Left cardiac atrium (tissue), 4 donors: ENCODE results near the gene MYO7B. TPM values are rescaled to one million over a fixed set of nuclear protein-coding genes. Genes with fewer than 3 reads are reported as not detected.
A peak's percentile ranks its signal among the peaks of the same experiment; 100 is the strongest.

Experiments used
- ATAC-seq, 2 donors: fragments of 200-7000 bp; cut with Tn5 transposase; one replicate each; pipeline ENCODE4 v1.9.1; 2020; ENCODE audit warnings: mild to moderate bottlenecking in 2 of 2, moderate library complexity in 2 of 2
- DNase-seq: peaks from one replicate; pipeline ENCODE4 v3.0.0-alpha.2; 2020
- intact Hi-C, 2 donors: fragments of 100-400 bp; cut with DNase I; formaldehyde crosslinking; loops; one replicate each; pipeline versions ENCODE4 v1.14.1 to v1.15.1; 2022 to 2023
- total RNA-seq, 2 donors: library from RNA; stranded (reverse); fragmentation: NEBNext Ultra II Directional; extraction: Animal tissue kit (Norgen Biotek cat#: 25700); gene quantifications; one replicate each; pipeline ENCODE4 v1.2.1, GENCODE V29; 2021
- donor health status: DM: no; HTN: yes; CAD: no.
- donor health status: DM: no; HTN: yes; CAD: no; lungs with severe emphysema.
- donor health status: DM: yes; HTN: yes; CAD: no.
- donor health status: Dilated cardiomyopathy.

The MYO7B gene
- total RNA-seq, 2 donors from 2014 or later: 0.27 to 0.89 TPM

DNA sequence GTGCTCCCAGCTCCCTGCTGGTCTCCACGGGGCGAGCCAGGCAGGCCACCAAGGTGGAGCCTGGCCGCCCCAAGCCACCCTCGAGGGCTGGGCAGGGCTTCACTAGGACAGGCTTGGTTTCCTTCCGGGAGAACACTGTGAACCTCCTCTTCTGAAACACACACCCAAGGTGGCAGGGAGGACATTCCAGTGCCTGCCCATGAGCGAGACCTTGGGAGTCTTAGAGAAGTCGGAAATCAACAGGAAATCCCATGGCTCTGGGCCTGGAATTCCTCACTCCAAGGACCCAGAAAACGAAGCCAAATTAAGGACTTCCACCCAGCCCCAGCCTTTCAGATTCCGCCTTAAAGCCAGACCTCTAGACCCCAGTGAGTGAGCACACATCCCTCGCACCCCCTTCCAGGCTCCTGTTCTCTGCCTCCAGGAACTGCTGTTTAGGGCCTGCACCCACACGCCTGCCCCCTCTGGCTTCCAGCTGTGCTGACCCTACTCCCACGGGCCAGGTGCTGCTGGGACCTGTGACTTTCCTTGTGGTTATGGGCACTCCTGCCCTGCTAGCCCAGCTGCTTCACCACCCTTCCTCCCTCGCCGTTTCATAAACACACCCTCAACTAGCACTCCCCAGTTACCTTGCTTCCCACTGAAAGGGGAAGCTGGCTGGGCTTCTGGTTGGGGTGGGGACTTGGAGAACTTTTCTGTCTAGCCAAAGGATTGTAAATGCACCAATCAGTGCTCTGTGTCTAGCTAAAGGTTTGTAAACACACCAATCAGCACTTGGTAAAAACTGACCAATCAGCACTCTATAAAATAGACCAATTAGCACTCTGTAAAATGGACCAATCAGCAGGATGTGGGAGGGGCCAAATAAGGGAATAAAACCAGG is 124.2 kb downstream of the MYO7B start:
- DNase-seq: peak; percentile 82
- intact Hi-C loops: loop anchor here in 1 of 2 donors (10.0 kb wide), 1 partner anchor 145 kb away; no protein-coding TSS in a partner anchor
- peak; percentile 16 to 52 for ATAC-seq

DNA sequence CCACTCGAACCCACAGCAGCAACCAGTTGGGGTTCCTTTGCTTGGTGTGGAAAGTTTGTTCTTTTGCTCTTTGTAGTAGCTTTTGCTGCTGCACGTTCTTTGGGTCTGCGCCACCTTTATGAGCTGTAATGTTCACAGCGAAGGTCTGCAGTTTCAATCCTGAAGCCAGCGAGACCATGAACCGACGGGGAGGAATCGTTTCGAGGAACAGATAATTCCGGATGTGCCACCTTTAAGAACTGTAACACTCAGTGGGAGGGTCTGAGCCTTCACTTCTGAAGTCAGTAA is 124.8 kb downstream of the MYO7B start:
- ATAC-seq (no peak), DNase-seq (no peak)
- intact Hi-C loops: no loop called here

DNA sequence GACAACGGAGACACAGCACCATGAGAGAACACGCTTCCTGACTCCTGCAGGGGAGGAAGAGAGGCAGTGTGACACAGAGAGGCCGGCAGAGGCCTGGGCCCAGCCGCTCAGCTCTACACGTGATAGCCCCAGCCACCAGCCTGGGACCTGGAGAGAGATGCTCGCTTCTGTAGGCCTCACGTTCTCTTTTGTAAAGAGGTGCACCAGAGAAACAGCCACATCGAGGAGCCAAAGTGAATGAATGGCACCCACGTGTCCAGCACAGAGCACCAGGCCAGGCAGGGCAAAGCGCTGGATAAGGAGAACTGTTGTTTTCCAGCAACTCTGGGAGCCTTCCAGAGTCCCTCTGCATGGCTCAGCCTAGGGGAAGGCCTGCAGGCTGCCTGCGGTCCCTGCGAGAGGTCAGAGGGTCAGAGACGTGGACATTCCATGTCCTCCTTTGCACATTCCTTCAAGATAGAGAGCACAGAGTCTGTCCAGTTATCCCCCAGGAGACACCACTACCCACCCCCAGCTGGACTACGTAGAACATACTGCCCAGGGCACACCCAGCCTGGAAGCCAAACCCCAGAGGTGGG is 125.7 kb downstream of the MYO7B start:
- intact Hi-C loops: no loop called here
- DNase-seq (no peak), ATAC-seq (peak in 1 of 2 donors; percentile 3)

DNA sequence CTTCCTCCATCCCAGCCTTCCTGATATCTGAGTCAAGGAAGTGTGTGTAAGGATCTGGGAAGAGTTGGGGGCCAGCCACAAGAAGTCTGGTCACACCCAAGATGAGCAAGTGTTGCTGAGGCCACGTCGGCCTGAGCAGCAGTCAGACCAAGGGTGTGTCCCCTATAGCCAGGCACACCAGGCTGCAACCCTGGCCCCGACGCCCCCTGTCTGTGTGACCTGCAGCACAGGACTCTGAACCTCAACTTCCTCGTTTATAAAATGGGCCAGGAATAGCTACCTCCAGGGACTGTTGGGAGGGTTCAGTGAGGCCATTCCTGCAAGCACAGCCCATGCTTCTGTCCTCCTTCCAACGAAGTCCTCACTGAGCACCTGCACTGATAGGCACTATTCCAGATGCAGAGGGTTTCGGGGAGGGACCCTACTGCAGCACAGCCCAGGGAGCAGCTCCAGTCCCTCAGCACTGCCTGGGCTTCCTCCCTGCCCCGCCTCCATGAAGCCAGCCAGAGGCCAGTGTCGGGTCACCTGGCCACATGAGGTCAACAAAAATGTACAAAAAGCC is 126.5 kb downstream of the MYO7B start:
- intact Hi-C loops: no loop called here
- DNase-seq: peak; percentile 76

DNA sequence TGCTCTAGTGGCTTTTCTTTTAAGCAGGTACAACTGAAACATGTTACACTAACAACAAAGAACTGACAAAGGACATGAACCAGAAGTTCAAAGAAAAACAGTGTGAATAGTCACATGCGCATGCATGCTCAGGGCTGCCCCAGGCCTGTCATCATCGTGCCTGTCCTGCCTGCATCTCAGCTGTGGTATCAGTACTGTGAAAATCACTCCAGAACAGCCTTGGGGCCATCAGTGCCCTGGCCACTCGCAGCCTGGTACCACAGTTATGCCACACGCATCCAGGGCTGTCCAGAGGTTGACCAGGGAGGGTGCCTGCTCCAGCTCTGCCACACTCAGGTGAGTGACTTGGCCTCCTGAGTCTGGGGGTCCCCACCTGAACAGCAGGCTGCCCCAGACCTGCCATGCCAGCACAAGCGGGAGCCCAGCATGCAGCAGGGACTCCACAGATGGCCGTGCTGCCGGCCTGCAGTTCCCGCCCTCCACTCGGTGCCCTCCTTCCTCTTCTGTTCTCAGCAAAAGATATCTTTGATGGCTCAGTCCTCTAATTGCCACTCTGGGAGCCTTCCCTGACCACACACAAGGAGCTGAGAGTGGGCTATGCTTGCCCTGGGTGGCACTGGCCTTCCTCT is 127.6 kb downstream of the MYO7B start:
- DNase-seq (no peak), ATAC-seq (peak in 1 of 2 donors; percentile 11)
- intact Hi-C loops: no loop called here

More for the DNA sequence above, 126.5 kb downstream of the MYO7B start:
- ATAC-seq: peak; percentile 9 to 25

DNA sequence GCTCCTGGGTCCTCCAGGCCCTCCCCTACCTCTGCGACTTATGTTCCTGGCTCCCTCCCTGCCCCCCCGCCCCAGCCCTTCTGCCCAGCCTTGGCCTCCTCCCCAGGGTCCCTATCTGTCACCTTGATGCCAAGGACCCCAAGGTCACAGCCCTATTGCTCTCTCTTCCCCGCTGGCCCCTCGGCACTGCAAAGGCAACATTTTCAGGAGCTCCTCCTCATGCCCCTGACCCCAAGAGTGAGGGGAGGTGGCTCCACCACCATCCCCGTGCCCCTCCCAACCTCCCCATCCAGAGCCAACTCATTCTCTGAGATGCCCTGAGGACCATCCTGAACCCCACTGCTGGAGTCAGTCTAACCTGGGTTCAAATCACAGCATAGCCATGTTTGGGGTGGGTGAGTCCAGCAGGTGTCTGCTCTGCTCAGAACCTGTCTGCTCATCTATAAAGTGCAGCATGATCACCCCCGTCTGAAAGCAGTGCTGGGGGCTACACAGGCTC is 128.1 kb downstream of the MYO7B start:
- DNase-seq (no peak), ATAC-seq (no peak)
- intact Hi-C loops: no loop called here

DNA sequence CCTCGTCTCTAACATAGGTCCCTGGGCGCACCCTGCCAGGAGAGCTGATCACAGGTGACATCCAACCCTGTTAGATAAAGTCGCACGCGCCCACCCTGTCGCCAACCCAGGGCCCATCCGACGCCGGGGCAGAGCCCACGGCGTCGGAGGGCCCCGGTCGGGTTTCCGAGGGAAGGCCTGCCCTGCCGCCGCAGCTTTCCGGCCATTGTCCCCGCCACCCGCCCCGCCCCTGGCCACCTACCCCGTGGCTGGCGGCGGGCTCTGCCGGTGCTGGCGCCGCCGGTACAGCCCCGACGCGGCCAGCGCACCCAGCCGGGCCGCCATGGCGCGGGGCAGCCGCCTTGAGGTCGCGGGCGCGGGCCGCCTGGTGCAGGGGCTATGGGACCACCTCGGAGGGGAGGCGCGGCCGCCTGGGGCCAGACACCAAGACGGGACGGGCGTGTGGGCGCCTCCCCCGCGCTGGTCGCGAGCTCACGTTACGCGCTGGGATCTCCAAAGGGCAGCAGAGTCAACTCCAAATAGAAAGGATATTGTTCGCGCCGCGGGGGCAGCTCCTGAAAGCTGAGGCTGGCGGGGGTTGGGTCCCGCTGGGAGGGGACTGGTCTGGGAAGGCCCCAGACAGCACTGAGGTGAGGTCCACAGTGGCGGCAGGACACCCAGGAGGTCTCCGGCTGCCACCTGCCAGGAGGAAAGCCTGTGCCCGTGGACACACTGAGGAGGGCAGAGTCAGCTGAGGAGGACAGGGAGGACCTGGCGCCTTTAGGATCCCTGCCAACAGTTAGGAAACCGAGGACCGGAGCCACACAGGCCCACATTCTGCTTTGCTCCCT is 128.8 kb downstream of the MYO7B start:
- intact Hi-C loops: no loop called here
- ATAC-seq: peak; percentile 34 to 46
- no peak for DNase-seq

DNA sequence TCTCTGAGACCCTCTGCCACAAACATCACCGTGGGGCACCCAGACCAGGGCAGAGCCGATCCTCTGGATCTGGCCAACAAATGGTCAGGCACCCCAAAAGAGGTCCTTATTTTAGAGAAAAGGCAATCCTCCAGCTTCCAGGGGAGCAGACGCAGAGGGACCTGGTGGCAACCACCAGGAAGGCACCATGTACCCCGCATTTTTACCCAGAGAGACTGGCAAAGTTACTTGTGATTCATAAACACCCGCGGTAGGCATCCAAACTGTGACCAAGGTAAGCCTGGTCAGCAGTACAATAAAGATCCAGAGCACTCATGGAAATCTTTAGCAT is 129.4 kb downstream of the MYO7B start:
- intact Hi-C loops: no loop called here
- ATAC-seq: no peak
- no peak for DNase-seq

DNA sequence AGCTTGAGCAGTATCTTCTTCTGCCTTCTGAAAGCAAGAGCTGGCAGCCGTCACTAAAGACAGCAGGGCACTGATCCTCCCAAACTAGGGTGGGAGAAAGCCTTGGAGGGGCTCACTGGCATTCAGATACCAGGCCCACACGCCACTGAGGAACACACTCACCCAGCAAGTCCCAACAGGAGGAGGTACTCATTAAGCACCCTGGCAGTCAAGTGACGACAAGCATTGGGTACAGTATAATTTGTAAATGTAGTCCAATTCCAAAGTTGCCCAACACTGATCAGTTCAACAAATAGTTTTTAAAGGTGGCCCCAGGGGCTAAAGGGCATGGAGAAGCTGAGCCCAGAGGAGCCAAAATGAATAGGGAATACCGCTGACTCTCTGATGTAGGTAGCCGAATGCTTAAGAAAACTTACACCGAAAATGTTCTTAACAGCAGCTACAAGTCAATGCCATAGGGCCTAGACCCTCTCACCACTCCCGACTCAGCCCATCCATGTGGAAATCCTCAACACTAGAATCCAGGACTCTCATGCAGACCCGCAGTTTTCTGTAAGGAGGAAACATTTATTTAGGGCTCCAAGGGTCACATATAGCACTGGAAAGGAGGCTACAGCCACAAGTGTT is 129.9 kb downstream of the MYO7B start:
- intact Hi-C loops: no loop called here
- DNase-seq: no peak
- no peak for ATAC-seq

DNA sequence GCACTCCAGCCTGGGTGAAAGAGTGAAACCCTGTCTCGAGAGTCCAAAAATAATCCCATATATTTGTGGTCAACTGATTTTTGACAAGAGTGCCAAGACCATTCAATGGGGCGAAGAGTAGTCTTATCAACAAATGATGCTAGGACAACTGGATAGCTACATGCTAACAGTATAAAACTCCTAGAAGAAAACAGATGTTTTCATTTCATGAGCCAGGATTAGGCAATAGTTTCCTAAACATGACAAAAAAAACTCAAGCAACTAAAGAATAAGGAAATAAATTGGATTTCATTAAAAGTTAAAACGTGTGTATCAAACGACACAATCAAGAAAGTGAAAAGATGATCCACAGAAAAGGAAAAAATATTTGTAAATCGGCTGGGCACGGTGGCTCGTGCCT is 133.6 kb downstream of the MYO7B start:
- DNase-seq (no peak), ATAC-seq (no peak)
- intact Hi-C loops: no loop called here

DNA sequence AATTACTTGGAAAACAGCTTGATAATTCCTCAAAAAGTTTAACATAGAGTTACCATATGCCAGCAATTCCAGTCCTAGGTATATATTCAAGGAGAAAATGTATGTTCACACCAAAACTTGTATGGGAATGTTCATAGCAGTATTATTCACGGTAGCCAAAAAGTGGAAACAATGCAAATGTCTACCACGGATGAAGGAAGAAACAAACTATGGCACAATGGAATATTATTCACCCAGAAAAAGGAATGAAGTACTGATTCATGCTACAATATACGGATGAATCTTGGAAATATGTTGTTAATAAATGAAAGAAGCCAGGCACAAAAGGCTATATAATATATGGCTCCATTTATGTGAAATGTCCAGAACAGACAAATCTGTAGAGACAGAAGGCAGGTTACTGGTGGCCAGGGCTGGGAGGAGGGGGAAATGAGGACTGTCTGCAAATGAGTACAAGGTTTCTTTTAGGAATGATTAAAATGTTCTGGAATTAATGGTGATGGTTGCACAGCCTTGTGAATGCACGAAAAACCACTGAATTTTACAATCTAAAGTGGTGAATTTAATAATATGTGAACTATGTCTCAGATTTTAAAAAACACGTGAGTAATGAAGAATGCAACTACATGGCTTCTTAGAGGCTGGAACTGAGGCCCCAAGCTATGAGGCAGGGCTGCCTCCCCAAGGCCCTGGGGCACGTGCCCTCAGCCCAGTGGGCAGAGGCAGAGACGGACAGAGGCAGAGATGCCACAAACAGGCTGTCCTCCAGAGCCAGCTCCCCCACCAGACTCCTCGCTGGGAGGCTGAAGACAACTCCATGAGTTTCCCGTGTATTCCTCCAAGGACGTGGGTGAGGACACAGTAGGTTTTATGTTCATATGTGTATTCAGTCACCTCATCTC is 134.8 kb downstream of the MYO7B start:
- intact Hi-C loops: no loop called here
- ATAC-seq: no peak

DNA sequence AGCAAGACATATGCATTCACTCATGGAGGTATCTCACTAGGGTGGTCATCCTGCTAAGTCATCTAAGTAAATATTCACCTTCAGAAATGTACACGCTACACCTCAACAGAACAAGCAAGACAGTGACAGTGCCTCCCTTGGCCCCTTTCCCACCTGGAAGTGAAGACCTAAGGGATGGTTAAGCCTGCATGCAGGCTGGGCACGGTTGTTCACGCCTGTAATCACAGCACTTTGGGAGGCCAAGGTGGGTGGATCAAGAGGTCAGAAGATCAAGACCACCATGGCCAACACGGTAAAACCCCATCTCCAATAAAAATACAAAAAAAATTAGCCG is 135.4 kb downstream of the MYO7B start:
- DNase-seq: no peak

More for the DNA sequence above, 134.8 kb downstream of the MYO7B start:
- DNase-seq: no peak

DNA sequence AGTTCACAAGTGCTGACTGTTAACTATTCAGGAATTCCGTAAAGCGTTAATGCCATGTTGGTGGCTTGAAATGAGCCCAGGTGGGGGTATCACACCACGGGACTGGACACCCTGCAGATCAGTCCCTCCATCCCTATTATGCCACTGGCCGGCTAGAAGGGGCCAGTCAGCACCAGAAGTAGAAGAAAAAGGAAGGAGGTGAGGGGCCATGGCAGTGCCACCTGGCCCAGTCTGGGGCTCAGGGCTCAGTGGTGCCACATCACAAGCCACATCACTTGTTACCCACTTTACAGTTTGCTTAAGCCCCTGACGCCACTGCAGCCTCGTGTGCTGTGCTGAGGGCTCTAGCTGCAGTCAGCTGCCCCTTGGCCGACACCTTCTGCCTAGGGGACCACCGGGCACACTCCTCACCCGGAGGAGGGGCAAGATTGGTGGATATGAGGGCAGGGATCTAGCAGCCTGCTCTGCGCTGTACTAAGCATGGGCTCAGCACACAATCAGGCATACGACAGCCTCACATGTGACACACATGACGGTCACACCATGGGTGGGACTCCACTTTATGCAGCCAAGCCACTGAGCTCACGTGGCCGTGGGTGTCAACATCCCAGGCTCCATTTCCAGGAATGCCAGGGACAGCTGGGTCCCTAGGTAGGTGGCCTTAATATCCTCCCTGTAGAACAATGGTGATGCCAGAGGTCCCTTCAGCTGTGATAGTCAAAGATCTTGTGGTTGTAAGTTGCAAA is 136.2 kb downstream of the MYO7B start:
- DNase-seq: no peak
- intact Hi-C loops: no loop called here

More for the DNA sequence above, 135.4 kb downstream of the MYO7B start:
- ATAC-seq: no peak
- intact Hi-C loops: no loop called here

DNA sequence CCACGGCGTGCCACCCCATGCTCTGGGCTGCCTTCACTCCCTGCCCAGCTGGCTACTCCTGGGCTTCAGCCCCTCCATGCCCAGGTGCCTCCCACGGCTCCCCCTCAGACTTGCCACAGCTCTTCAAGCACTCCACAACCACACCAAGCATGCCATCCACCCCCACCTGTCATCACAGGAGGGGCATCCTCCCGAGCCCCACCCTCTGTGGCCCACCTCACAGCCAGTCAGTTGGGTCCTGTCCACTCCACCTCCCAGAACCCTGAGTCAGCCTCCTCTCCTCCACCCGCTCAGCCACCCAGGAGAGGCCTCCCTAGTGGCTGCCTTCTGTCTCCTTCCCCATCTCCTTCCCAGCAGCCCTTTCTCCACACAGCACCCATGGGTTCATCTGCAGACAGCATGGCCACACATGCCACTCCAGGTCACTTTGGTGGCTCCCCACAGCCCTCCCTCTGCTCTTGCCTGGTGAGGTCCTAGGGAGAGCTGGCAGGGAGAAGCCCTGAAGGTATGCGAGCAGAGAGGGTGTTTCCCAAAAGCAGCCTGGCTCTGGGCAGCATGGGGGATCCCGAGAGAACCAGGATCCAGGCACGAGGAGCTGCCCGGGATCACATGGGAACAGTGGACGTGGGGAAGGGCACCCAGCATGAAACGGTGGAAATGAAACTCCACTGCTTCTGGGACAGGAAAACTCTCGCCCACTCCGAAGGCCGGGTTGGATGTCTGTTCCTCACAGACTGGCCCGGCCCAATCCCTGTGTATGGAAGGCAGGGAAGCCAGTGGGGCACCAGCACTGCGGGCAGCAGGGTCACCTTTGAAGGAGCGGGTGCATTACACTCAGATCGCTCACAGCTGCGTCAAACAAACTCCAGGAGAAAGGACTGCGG is 137.1 kb downstream of the MYO7B start:
- peak; percentile 1 to 4 for ATAC-seq
- intact Hi-C loops: no loop called here
- DNase-seq: no peak

More for the DNA sequence above, 136.2 kb downstream of the MYO7B start:
- no peak for ATAC-seq

DNA sequence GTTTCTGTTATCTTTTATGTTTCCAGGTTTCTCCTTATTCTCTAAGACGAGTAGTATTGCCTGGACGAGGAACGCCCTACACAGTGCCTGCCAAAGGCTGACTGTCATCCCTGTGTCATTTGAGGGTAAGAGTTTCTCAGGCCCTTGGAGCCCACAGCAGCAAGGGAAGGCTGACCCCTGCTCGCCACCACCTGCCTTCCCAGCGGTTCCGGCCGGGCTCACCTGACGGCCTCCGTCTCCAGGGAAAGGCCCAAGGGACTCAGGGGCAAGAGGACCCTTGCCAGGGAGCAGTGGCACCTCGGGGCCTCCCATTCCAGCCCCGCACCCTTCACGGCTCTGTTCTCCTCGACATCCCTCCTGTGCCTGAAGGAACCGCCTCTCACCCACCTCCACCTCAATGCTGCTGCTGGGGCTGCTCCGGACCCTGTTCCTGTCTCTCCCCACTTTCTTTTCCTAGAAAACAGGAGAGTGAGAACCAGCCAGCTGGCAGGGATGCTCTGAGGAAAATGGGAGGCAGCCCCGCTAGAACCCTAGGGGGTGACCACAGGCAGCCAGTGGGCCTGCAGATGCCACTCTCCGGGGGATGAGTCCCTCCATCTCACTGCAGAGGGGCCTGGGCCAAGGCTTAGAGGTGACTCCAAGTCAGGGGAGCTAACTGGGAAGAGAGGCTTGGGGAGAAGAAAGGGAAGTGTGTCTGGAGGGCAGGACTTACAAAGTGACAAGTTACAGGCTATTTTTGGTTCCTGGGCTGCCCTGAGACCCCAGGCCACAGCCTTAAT is 138.0 kb downstream of the MYO7B start:
- peak in 1 of 2 donors; percentile 14 for ATAC-seq

More for the DNA sequence above, 138.0 kb downstream of the MYO7B start:
- intact Hi-C loops: no loop called here
- peak; percentile 40 for DNase-seq
